IPS-18a (cell line): ENCODE measurements around the gene MESD.

ENCODE experiments used
- H3K27ac ChIP-seq: one replicate; pipeline ENCODE4 v1.5.1; 2013; ENCODE audit warnings: low read length
- H3K27me3 ChIP-seq: one replicate; pipeline ENCODE4 v1.6.1; 2013; ENCODE audit warnings: mild to moderate bottlenecking, low read length; ENCODE audit not compliant: control insufficient read depth, insufficient read depth
- H3K36me3 ChIP-seq: one replicate; pipeline ENCODE4 v1.6.1; 2013; ENCODE audit warnings: low read depth, low read length; ENCODE audit not compliant: control insufficient read depth
- H3K4me1 ChIP-seq: one replicate; pipeline ENCODE4 v1.6.1; 2013; ENCODE audit warnings: low read depth, low read length; ENCODE audit not compliant: control insufficient read depth
- H3K4me3 ChIP-seq: one replicate; pipeline ENCODE4 v1.5.1; 2013; ENCODE audit warnings: low read length
- H3K9ac ChIP-seq: one replicate; pipeline ENCODE4 v1.6.1; 2013; ENCODE audit warnings: mild to moderate bottlenecking, low read length, moderate library complexity
- H3K9me3 ChIP-seq: one replicate; pipeline ENCODE4 v1.6.1; 2013; ENCODE audit warnings: low read depth, low read length; ENCODE audit not compliant: control insufficient read depth

Gene MESD

GRCh38 chr15:80989518-80990478 lies at the start of gene MESD:
TSS of gene MESD (minus strand) at chr15:80989819. CDS start at chr15:80989791, 28 bp downstream.
- Histone ChIP-seq H3K4me3 (peak within 1 kb of the TSS; percentile 94), H3K4me1 (peaks cover 3% of the 10 kb centered on the region), H3K36me3 (no peaks in the 10 kb centered on the region), H3K27me3 (no peaks in the 10 kb centered on the region), H3K9me3 (no peaks in the 10 kb centered on the region), H3K9ac (peak within 1 kb of the TSS; percentile 87), H3K27ac (peak within 1 kb of the TSS; percentile 54)

DNA sequence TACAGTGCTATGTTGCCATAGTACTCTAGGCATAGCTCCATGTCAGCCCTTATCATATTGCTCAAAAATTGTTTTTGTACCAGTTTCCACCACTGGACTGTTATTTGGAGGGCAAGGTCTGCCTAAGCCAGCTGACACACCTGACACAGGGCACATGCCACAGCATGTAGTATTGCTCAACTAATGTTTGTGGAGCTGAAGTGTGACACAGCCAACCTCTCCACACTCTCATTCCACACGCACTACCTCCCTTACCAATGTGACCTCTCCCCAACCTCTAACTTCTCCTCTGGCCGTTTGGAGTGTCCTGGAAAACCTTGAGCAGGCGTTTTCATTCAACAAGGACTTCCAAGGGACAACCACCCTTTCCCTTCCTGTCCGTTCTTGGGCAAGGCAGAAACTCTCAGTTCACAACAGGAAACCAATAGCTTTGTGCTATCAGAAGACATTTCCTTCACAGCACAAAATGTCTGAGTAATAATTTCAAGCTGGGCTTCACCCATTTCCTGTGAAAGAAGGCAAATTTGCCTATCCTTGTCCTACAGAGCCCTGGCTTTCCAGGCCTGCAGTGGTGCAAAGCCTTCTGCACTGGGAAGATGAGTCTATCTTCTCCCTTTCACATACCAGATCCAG lies 49.5 kb upstream of the MESD start:
- H3K27ac ChIP-seq = no peak overlapping the region
- no peak overlapping the region for H3K4me3 ChIP-seq
- no peaks in the 10 kb centered on the region for H3K4me1 ChIP-seq
- H3K9me3 ChIP-seq = no peaks in the 10 kb centered on the region
- no peaks in the 10 kb centered on the region for H3K27me3 ChIP-seq
- H3K9ac ChIP-seq = no peak overlapping the region
- no peaks in the 10 kb centered on the region for H3K36me3 ChIP-seq

- no peaks in the 10 kb centered on the region for H3K36me3 ChIP-seq
- no peaks in the 10 kb centered on the region for H3K9me3 ChIP-seq
- H3K9ac ChIP-seq = no peak overlapping the region
- no peak overlapping the region for H3K4me3 ChIP-seq
- no peaks in the 10 kb centered on the region for H3K4me1 ChIP-seq
- H3K27me3 ChIP-seq = no peaks in the 10 kb centered on the region
- H3K27ac ChIP-seq = no peak overlapping the region
These were observed 48.5 kb upstream of the MESD start for GRCh38 chr15:81037952-81038743.

GRCh38 chr15:81033508-81033907 lies 43.9 kb upstream of the MESD start:
- no peak overlapping the region for H3K9ac ChIP-seq
- no peaks in the 10 kb centered on the region for H3K4me1 ChIP-seq
- H3K4me3 ChIP-seq = no peak overlapping the region
- no peaks in the 10 kb centered on the region for H3K27me3 ChIP-seq
- H3K36me3 ChIP-seq = no peaks in the 10 kb centered on the region
- H3K9me3 ChIP-seq = no peaks in the 10 kb centered on the region
- no peak overlapping the region for H3K27ac ChIP-seq

DNA sequence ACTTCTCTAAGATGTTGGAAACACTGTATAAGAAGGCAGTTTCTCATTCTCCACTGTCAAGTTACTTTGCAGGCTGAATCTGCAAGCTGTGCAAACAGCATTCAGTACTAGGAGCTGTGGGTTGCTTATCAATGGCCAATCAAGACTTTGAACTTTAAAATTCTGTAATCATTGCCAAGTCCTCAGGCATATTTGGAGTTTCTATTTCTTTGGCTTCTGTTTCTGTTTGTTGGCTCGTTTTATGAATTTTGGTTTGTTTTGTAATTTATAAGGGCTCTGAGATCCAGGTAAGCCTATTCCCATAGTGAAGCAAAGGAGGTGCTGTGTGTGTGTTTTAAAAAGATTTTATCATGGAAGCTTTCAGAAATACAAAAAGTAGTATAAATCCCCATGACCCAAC lies 43.2 kb upstream of the MESD start:
- H3K27me3 ChIP-seq = no peaks in the 10 kb centered on the region
- H3K4me1 ChIP-seq = no peaks in the 10 kb centered on the region
- H3K36me3 ChIP-seq = no peaks in the 10 kb centered on the region
- H3K4me3 ChIP-seq = no peak overlapping the region
- no peak overlapping the region for H3K9ac ChIP-seq
- no peaks in the 10 kb centered on the region for H3K9me3 ChIP-seq
- no peak overlapping the region for H3K27ac ChIP-seq

GRCh38 chr15:81032355-81032754 lies 42.7 kb upstream of the MESD start:
- no peak overlapping the region for H3K27ac ChIP-seq

DNA sequence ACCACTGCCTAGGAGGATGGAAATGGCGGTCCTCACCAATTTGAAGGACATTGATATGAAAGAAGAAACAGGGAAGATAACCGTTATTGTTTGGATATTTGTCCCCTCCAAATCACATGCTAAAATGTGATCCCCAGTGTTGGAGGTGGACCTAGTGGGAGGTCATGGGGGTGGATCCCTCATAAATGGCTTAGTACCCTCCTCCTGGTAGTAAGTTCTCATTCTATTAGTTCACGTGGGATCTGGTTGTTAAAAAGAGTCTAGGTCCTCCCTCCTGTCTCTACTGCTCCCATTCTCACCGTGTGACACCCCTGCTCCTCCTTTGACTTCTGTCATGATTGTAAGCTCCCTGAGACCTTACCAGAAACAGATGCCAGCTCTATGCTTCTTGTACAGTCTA lies 41.6 kb upstream of the MESD start:
- Histone ChIP-seq H3K9ac (no peak overlapping the region), H3K27me3 (no peaks in the 10 kb centered on the region), H3K27ac (no peak overlapping the region), H3K4me1 (no peaks in the 10 kb centered on the region), H3K9me3 (no peaks in the 10 kb centered on the region), H3K36me3 (no peaks in the 10 kb centered on the region), H3K4me3 (no peak overlapping the region)

More at GRCh38 chr15:81032355-81032754, 42.7 kb upstream of the MESD start:
- no peaks in the 10 kb centered on the region for H3K9me3 ChIP-seq
- no peak overlapping the region for H3K4me3 ChIP-seq
- no peaks in the 10 kb centered on the region for H3K4me1 ChIP-seq
- no peaks in the 10 kb centered on the region for H3K27me3 ChIP-seq
- H3K9ac ChIP-seq = no peak overlapping the region
- H3K36me3 ChIP-seq = no peaks in the 10 kb centered on the region

DNA sequence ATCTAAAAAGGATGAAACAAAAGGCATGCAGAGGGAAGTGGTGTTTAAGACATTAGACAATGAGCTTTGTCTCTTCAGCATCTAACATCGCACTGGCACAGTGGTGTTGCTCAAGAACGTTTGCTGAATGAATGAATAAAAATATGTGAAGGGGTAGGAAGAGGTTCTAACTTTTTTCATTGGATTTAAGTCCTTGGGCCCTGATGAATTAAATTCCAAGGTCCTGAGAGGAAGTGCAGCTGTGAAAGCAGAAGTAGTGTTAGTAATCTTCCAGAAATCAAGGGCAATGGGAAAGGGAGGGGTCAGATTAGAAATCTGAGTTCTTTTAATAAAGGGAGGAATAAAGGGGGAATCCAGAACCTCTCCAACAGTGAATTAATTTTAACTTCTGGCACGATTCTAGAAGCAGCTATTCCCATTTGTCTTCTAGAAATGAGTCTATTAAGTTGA lies 40.7 kb upstream of the MESD start:
- H3K9me3 ChIP-seq = no peaks in the 10 kb centered on the region
- H3K9ac ChIP-seq = no peak overlapping the region
- no peak overlapping the region for H3K4me3 ChIP-seq
- H3K27me3 ChIP-seq = no peaks in the 10 kb centered on the region
- no peaks in the 10 kb centered on the region for H3K36me3 ChIP-seq
- no peaks in the 10 kb centered on the region for H3K4me1 ChIP-seq
- H3K27ac ChIP-seq = no peak overlapping the region

- H3K27me3 ChIP-seq = no peaks in the 10 kb centered on the region
- no peaks in the 10 kb centered on the region for H3K36me3 ChIP-seq
- H3K4me3 ChIP-seq = no peak overlapping the region
- no peak overlapping the region for H3K27ac ChIP-seq
- H3K9ac ChIP-seq = no peak overlapping the region
- no peaks in the 10 kb centered on the region for H3K9me3 ChIP-seq
- H3K4me1 ChIP-seq = no peaks in the 10 kb centered on the region
These were observed 40.0 kb upstream of the MESD start for GRCh38 chr15:81029414-81030300.

- Histone ChIP-seq H3K27ac (no peak overlapping the region), H3K9ac (no peak overlapping the region), H3K9me3 (no peaks in the 10 kb centered on the region), H3K36me3 (no peaks in the 10 kb centered on the region), H3K4me3 (no peak overlapping the region), H3K27me3 (no peaks in the 10 kb centered on the region), H3K4me1 (peaks cover 11% of the 10 kb centered on the region)
These were observed 37.4 kb upstream of the MESD start for GRCh38 chr15:81026836-81027599.
